Sigmoid colon (tissue), 4 donors: ENCODE results near the gene NPB.

Experiments
- POLR2AphosphoS5 ChIP-seq, 4 donors: sonication (generic); formaldehyde crosslinking; IDR thresholded peaks; one replicate each; pipeline ENCODE4 v1.6.1; 2017; ENCODE audit warnings: antibody characterized with exemption in 4 of 4
- TF ChIP-seq, protein P1 (sequence below), 4 experiments: fragments of 450-650 bp in 3 of 4; fragments of 200-600 bp in 1 of 4; IDR thresholded peaks; one replicate each; pipeline ENCODE4 v1.5.1; 2016 to 2019; ENCODE audit warnings: antibody characterized with exemption in 4 of 4, mild to moderate bottlenecking in 3 of 4, moderate library complexity in 2 of 4

DNA sequence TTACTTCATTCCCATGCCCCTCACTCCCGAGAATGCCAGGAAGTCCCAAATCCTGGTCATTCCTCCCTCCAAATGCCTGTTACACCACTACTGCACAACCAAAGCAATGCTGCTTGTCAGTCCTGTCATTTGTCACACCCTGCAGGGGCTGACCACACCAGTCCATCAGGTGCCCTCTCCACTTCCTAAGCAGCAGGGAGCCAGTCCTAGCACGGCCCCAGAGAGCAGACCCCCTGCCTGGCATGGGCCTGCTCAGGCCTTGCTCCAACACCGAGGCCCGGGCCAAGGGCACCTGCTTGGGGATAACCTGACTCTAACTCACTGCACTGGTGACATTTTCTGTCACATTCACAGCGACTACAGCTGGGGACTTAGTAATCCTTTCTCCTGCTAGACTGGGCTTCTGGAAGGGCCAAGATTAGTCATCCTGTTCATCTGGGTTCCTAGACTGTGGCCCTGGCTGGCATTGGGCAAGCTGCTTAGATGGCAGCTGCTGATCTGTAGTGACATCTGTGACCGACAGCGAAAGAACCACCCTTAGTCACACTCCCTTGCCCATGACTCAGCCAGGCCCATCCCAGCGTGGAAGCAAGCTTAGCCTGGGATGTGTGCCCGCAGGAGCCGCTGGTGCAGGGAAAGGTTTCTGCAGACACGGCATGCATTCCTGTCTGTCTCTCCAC lies 16.0 kb upstream of the NPB start:
- TF ChIP-seq, protein P1, sequence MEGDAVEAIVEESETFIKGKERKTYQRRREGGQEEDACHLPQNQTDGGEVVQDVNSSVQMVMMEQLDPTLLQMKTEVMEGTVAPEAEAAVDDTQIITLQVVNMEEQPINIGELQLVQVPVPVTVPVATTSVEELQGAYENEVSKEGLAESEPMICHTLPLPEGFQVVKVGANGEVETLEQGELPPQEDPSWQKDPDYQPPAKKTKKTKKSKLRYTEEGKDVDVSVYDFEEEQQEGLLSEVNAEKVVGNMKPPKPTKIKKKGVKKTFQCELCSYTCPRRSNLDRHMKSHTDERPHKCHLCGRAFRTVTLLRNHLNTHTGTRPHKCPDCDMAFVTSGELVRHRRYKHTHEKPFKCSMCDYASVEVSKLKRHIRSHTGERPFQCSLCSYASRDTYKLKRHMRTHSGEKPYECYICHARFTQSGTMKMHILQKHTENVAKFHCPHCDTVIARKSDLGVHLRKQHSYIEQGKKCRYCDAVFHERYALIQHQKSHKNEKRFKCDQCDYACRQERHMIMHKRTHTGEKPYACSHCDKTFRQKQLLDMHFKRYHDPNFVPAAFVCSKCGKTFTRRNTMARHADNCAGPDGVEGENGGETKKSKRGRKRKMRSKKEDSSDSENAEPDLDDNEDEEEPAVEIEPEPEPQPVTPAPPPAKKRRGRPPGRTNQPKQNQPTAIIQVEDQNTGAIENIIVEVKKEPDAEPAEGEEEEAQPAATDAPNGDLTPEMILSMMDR (IDR thresholded peaks at IDR 0.05): no peak
- no peak for TF ChIP-seq POLR2AphosphoS5 (IDR thresholded peaks at IDR 0.05)
